Upper lobe of left lung (tissue), 6 donors: ENCODE measurements around the gene COL9A1. TPM values are rescaled to one million over a fixed set of nuclear protein-coding genes. Genes with fewer than 3 reads are reported as not detected.
"Not testable (repeated sequence)": the region's sequence is repeated elsewhere in the genome, so short reads cannot be mapped to it uniquely, and the experiment has no call there.

Experiments
- ATAC-seq, 2 donors: fragments of 200-7000 bp; cut with Tn5 transposase; one replicate each; pipeline ENCODE4 v1.9.1; 2022; ENCODE audit warnings: mild to moderate bottlenecking in 2 of 2, moderate library complexity in 2 of 2; ENCODE audit not compliant: low FRiP score in 2 of 2
- DNase-seq, 2 donors: peaks; one replicate each; pipeline ENCODE4 v3.0.0-alpha.2; 2019 to 2020
- H3K27ac ChIP-seq, 4 donors: fragments of 200-600 bp; sonication (generic); one replicate each; pipeline ENCODE4 v1.5.1; 2016 to 2019
- H3K27me3 ChIP-seq, 4 donors: fragments of 200-600 bp; sonication (generic); one replicate each; pipeline ENCODE4 v1.5.1; 2017 to 2019
- H3K36me3 ChIP-seq, 4 donors: fragments of 200-600 bp; sonication (generic); one replicate each; pipeline ENCODE4 v1.5.1; 2016 to 2019
- H3K4me1 ChIP-seq, 4 donors: fragments of 200-600 bp; sonication (generic); one replicate each; pipeline ENCODE4 v1.5.1; 2018 to 2019
- H3K4me3 ChIP-seq, 4 donors: fragments of 200-600 bp; sonication (generic); one replicate each; pipeline ENCODE4 v1.5.1; 2017 to 2019; ENCODE audit warnings: mild to moderate bottlenecking in 2 of 4, moderate library complexity in 1 of 4
- H3K9me3 ChIP-seq, 4 donors: fragments of 200-600 bp; sonication (generic); one replicate each; pipeline ENCODE4 v1.5.1; 2018 to 2019
- EP300 ChIP-seq, 4 donors: sonication (generic); formaldehyde crosslinking; IDR thresholded peaks; one replicate each; pipeline ENCODE4 v1.5.1; 2017; ENCODE audit warnings: antibody characterized with exemption in 4 of 4, control low read depth in 2 of 4
- POLR2A ChIP-seq, 4 donors: fragments of 450-650 bp; IDR thresholded peaks; one replicate each; pipeline ENCODE4 v1.5.1; 2016 to 2017; ENCODE audit warnings: antibody characterized with exemption in 4 of 4, mild to moderate bottlenecking in 2 of 4
- POLR2AphosphoS5 ChIP-seq, 2 donors: sonication (generic); formaldehyde crosslinking; IDR thresholded peaks; one replicate each; pipeline ENCODE4 v1.5.1; 2017; ENCODE audit warnings: antibody characterized with exemption in 2 of 2
- WGBS, 2 donors: methylation state at CpG; one replicate each; pipeline ENCODE4 v1.1.5; 2017 to 2018; 5-methylcytosine and 5-hydroxymethylcytosine counted together
- total RNA-seq, 6 donors: library from RNA; depleted of rRNA in 4 of 6; stranded (reverse); fragments of >200 nt in 4 of 6; gene quantifications; one replicate each; pipeline versions ENCODE4 v1.1.0 to v1.2.1, GENCODE V29; 2016 to 2021
- TF ChIP-seq, protein P1 (sequence below), 6 experiments: fragments of 450-650 bp in 4 of 6; fragments of 200-600 bp in 2 of 6; sonication (generic) in 2 of 6; IDR thresholded peaks; one replicate each; pipeline ENCODE4 v1.5.1; 2016 to 2019; ENCODE audit warnings: antibody characterized with exemption in 6 of 6
- donor health status: DM: no; HTN: no; CAD: no; lungs with moderate emphysema.
- donor health status: DM: no; HTN: yes; CAD: no; lungs with severe emphysema.

Gene COL9A1
- total RNA-seq, result under 1 TPM in 1 of 6 donors, not detected in 5; 0.30 TPM

DNA sequence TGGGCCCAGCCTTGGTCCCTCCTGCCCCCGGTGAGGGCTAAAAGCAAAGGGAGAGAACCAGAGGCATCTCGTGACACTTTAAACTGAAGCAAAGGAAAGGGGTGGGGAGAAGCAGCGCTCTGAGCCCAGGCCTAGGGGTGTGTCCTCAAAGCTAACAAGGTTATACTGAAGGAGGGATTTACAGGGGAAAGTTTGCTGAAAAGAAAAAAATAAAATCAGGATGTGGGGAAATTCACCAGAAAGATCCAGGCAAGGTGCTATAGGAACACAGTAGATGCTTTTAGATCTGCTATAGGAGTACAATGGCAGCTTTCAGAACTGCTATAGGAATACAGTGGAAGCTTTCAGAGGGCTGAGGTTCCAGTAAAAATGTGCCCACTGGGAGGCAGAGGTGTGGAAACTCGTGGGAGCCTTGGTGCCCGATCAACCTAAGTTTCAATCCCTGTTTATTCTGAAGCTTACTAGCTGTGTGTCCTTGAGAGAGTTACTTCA is at the start of gene COL9A1:
Gene COL9A1 (minus strand): TSS at position 51 of the 492 bp plus-strand sequence. CDS start 160 bp downstream, outside the sequence.
- Histone ChIP-seq H3K4me1 (no peaks in the 10 kb centered on the region), H3K4me3 (no peak within 1 kb of the TSS), H3K9me3 (no peaks in the 10 kb centered on the region), H3K36me3 (no peaks in the 10 kb centered on the region), H3K27me3 (no peaks in the 10 kb centered on the region), H3K27ac (no peak within 1 kb of the TSS)
- 60 to 69% methylated on average over 5 of the region's 5 CpGs for WGBS, 2 donors
- ATAC-seq, result no peak
- DNase-seq, result no peak
- TF ChIP-seq POLR2A (IDR thresholded peaks at IDR 0.05) (no peak), EP300 (IDR thresholded peaks at IDR 0.05) (no peak), POLR2AphosphoS5 (IDR thresholded peaks at IDR 0.05) (no peak)
- TF ChIP-seq, protein P1, sequence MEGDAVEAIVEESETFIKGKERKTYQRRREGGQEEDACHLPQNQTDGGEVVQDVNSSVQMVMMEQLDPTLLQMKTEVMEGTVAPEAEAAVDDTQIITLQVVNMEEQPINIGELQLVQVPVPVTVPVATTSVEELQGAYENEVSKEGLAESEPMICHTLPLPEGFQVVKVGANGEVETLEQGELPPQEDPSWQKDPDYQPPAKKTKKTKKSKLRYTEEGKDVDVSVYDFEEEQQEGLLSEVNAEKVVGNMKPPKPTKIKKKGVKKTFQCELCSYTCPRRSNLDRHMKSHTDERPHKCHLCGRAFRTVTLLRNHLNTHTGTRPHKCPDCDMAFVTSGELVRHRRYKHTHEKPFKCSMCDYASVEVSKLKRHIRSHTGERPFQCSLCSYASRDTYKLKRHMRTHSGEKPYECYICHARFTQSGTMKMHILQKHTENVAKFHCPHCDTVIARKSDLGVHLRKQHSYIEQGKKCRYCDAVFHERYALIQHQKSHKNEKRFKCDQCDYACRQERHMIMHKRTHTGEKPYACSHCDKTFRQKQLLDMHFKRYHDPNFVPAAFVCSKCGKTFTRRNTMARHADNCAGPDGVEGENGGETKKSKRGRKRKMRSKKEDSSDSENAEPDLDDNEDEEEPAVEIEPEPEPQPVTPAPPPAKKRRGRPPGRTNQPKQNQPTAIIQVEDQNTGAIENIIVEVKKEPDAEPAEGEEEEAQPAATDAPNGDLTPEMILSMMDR (IDR thresholded peaks at IDR 0.05), result no peak

GRCh38 chr6:70351461-70351860 is 48.6 kb upstream of the COL9A1 start:
- no peaks in the 10 kb centered on the region for H3K36me3 ChIP-seq
- WGBS, 2 donors, result 65 to 71% methylated on average over 4 of the region's 4 CpGs
- no peaks in the 10 kb centered on the region for H3K4me1 ChIP-seq
- H3K9me3 ChIP-seq, result no peaks in the 10 kb centered on the region
- TF ChIP-seq EP300 (IDR thresholded peaks at IDR 0.05), result no peak
- no peak for TF ChIP-seq POLR2A (IDR thresholded peaks at IDR 0.05)
- TF ChIP-seq, protein P1 (IDR thresholded peaks at IDR 0.05), result no peak
- TF ChIP-seq POLR2AphosphoS5 (IDR thresholded peaks at IDR 0.05), result no peak
- H3K4me3 ChIP-seq, result no peak overlapping the region
- H3K27me3 ChIP-seq, result no peaks in the 10 kb centered on the region
- H3K27ac ChIP-seq, result no peak overlapping the region
- DNase-seq (no peak), ATAC-seq (no peak)

DNA sequence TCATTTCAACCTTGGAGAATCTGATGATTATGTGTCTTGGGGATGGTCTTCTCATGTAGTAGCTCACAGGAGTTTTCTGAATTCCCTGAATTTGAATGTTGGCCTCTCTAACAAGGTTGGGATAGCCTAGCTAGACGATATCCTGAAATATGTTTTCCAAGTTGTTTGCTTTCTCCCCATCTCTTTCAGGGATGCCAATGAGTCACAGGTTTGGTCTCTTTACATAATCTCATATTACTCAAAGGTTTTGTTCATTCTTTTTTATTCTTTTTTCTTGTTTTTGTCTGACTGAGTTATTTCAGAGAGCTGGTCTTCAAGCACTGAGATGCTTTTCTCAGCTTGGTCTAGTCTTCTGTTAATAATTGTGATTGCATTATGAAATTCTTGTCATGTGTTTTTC is 42.7 kb upstream of the COL9A1 start:
- 80 to 83% methylated on average over 1 of the region's 1 CpG for WGBS, 2 donors

DNA sequence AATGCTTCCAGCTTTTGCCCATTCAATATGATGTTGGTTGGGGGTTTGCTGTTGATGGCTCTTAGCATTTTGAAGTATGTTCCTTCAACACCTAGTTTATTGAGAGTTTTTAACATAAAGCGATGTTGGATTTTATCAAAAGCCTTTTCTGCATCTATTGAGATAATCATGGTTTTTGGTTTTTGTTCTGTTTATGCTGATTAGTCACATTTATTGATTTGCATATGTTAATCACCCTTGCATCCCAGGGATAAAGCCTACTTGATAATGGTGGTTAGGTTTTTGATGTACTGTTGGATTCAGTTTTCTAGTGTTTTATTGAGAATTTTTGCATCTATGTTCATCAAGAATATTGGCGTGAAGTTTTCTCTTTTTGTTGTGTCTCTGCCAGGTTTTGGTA is 40.4 kb upstream of the COL9A1 start:
- TF ChIP-seq, protein P1 (IDR thresholded peaks at IDR 0.05), result no peak
- TF ChIP-seq POLR2A (IDR thresholded peaks at IDR 0.05) (no peak), POLR2AphosphoS5 (IDR thresholded peaks at IDR 0.05) (no peak), EP300 (IDR thresholded peaks at IDR 0.05) (no peak)
- Histone ChIP-seq H3K9me3 (peaks cover 0 to 7% (median 2%) of the 10 kb centered on the region in 4 donors), H3K27me3 (no peaks in the 10 kb centered on the region), H3K4me1 (no peaks in the 10 kb centered on the region), H3K36me3 (no peaks in the 10 kb centered on the region), H3K27ac (no peak overlapping the region), H3K4me3 (no peak overlapping the region)
- WGBS, 2 donors, result 97 to 98% methylated on average over 2 of the region's 2 CpGs
- no peak for ATAC-seq
- no peak for DNase-seq

More for the DNA sequence above, 42.7 kb upstream of the COL9A1 start:
- Histone ChIP-seq H3K36me3 (no peaks in the 10 kb centered on the region), H3K27ac (no peak overlapping the region), H3K4me1 (no peaks in the 10 kb centered on the region), H3K27me3 (no peaks in the 10 kb centered on the region), H3K9me3 (no peaks in the 10 kb centered on the region), H3K4me3 (no peak overlapping the region)
- no peak for TF ChIP-seq POLR2AphosphoS5 (IDR thresholded peaks at IDR 0.05)
- no peak for ATAC-seq
- no peak for DNase-seq

DNA sequence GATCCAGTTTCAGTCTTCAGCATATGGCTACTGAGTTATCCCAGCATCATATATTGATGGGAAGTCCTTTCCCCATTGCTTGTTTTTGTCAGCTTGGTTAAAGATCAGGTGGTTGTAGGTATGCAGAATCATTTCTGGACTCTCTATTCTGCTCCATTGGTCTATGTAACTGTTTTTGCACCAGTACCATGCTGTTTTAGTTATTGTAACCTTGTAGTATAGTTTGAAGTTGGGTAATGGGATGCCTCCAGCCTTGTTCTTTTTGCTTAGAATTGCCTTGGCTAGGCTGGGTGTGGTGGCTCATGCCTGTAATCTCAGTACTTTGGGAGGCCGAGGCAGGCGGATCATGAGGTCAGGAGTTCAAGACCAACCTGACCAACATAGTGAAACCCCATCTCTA is 36.9 kb upstream of the COL9A1 start:
- not testable (repeated sequence) for H3K27me3 ChIP-seq, H3K27ac ChIP-seq, H3K4me1 ChIP-seq, ATAC-seq, H3K4me3 ChIP-seq, DNase-seq, H3K36me3 ChIP-seq, H3K9me3 ChIP-seq
- WGBS, 2 donors, result 91 to 94% methylated on average over 2 of the region's 2 CpGs

DNA sequence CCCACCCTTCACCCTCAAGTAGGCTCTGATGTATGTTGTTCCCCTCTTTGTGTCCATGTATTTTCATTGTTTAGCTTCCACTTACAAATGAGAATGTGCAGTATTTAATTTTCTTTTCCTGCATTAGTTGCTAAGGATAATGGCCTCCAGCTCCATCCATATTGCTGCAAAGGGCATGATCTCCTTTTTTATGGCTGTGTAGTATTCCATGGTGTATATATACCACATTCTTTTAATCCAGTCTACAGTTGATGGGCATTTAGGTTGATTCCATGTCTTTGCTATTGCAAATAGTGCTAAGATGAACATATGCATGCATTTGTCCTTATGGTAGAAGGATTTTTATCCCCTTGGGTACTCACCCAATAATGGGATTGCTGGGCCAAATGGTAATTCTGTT is 35.9 kb upstream of the COL9A1 start:
- DNase-seq (no peak), ATAC-seq (no peak)
- Histone ChIP-seq H3K4me1 (no peaks in the 10 kb centered on the region), H3K4me3 (no peak overlapping the region), H3K27ac (no peak overlapping the region), H3K9me3 (peaks cover 0 to 7% (median 2%) of the 10 kb centered on the region in 4 donors), H3K27me3 (no peaks in the 10 kb centered on the region), H3K36me3 (no peaks in the 10 kb centered on the region)
- TF ChIP-seq POLR2AphosphoS5 (IDR thresholded peaks at IDR 0.05) (no peak), POLR2A (IDR thresholded peaks at IDR 0.05) (no peak), EP300 (IDR thresholded peaks at IDR 0.05) (no peak)
- TF ChIP-seq, protein P1 (IDR thresholded peaks at IDR 0.05), result no peak
